IMR-90 (cell line): Measurements from ENCODE around the gene APOA4. TPM values are rescaled to one million over a fixed set of nuclear protein-coding genes. Genes with fewer than 3 reads are reported as not detected.

Experiments used
- ATAC-seq: fragments of 200-7000 bp; cut with Tn5 transposase; 2 replicates; pipeline ENCODE4 v1.9.1; 2020; ENCODE audit warnings: low read depth, mild to moderate bottlenecking, moderate library complexity
- BruUV-seq: library from RNA; stranded (reverse); fragments of 400-500 nt; replicated peaks from 2 replicates; lab custom pipeline; 2021; lab: Mats Ljungman, UMichigan
- CTCF ChIA-PET: fragments of 300-600 bp; formaldehyde crosslinking; extraction: SDS; loops from one replicate; lab custom pipeline; 2021; ENCODE audit warnings: antibody characterized with exemption; lab: Yijun Ruan, JAX
- POLR2A ChIA-PET: fragments of 300-600 bp; sonication (Branson Sonifier 250); formaldehyde crosslinking; loops from one replicate; lab custom pipeline; 2022; ENCODE audit warnings: antibody characterized with exemption; ENCODE audit not compliant: unreplicated experiment; lab: Charles Lee
- DNase-seq: peaks from one replicate; pipeline ENCODE4 v3.0.0; 2013
- H2AFZ ChIP-seq: replicated peaks from 2 replicates; pipeline ENCODE3; 2013; ENCODE audit warnings: low read length, mild to moderate bottlenecking; ENCODE audit not compliant: poor library complexity
- H2AK5ac ChIP-seq: 2 replicates; pipeline ENCODE4 v1.6.1; 2013; ENCODE audit warnings: low read depth, low read length, inconsistent platforms
- H2AK9ac ChIP-seq: replicated peaks from 2 replicates; pipeline ENCODE3; 2013; ENCODE audit warnings: mild to moderate bottlenecking, low read depth, low read length, moderate library complexity; ENCODE audit not compliant: poor library complexity
- H2BK120ac ChIP-seq: 2 replicates; pipeline ENCODE4 v1.6.1; 2013; ENCODE audit warnings: low read depth, low read length, inconsistent platforms
- H2BK15ac ChIP-seq: 3 replicates; pipeline ENCODE4 v1.6.1; 2013; ENCODE audit warnings: low read depth, low read length, inconsistent platforms
- H2BK20ac ChIP-seq: 2 replicates; pipeline ENCODE4 v1.6.1; 2013; ENCODE audit warnings: low read depth, mild to moderate bottlenecking, inconsistent platforms, low read length, moderate library complexity
- H2BK5ac ChIP-seq: 2 replicates; pipeline ENCODE4 v1.6.1; 2013; ENCODE audit warnings: mild to moderate bottlenecking, low read depth, low read length, inconsistent platforms; ENCODE audit not compliant: poor library complexity, severe bottlenecking
- H3K14ac ChIP-seq: replicated peaks from 2 replicates; pipeline ENCODE4 v1.6.1; 2013; ENCODE audit warnings: low read depth, low read length, inconsistent platforms
- H3K18ac ChIP-seq: 2 replicates; pipeline ENCODE4 v1.6.1; 2013; ENCODE audit warnings: low read depth, low read length, control low read depth
- H3K23ac ChIP-seq: 2 replicates; pipeline ENCODE4 v1.6.1; 2013; ENCODE audit warnings: low read depth, low read length, inconsistent platforms
- H3K27ac ChIP-seq: 2 replicates; pipeline ENCODE4 v1.5.1; 2013; ENCODE audit warnings: mild to moderate bottlenecking, control low read depth, low read length; ENCODE audit not compliant: insufficient read depth
- H3K27me3 ChIP-seq: 2 replicates; pipeline ENCODE4 v1.6.1; 2013; ENCODE audit warnings: low read length; ENCODE audit not compliant: control insufficient read depth, insufficient read depth
- H3K36me3 ChIP-seq: 2 replicates; pipeline ENCODE4 v1.6.1; 2013; ENCODE audit warnings: low read length, mixed read lengths; ENCODE audit not compliant: control insufficient read depth, insufficient read depth
- H3K4ac ChIP-seq: 2 replicates; pipeline ENCODE4 v1.6.1; 2013; ENCODE audit warnings: low read depth, low read length, inconsistent platforms
- H3K4me1 ChIP-seq: 2 replicates; pipeline ENCODE4 v1.6.1; 2013; ENCODE audit warnings: low read length, mixed read lengths; ENCODE audit not compliant: control insufficient read depth, insufficient read depth
- H3K4me2 ChIP-seq: 2 replicates; pipeline ENCODE4 v1.6.1; 2013; ENCODE audit warnings: low read depth, mild to moderate bottlenecking, control low read depth, low read length, moderate library complexity
- H3K4me3 ChIP-seq: 2 replicates; pipeline ENCODE4 v1.5.1; 2013; ENCODE audit warnings: low read depth, mild to moderate bottlenecking, control low read depth, low read length, moderate library complexity; ENCODE audit not compliant: insufficient read depth
- H3K56ac ChIP-seq: 2 replicates; pipeline ENCODE4 v1.6.1; 2013; ENCODE audit warnings: low read length, inconsistent platforms; ENCODE audit not compliant: insufficient read depth; ENCODE audit errors: extremely low read depth
- H3K79me1 ChIP-seq, 2 experiments: 2 replicates each; pipeline ENCODE4 v1.6.1; 2013; ENCODE audit warnings: low read length in 2 of 2, inconsistent platforms in 1 of 2, low read depth in 1 of 2
- H3K9ac ChIP-seq: 2 replicates; pipeline ENCODE4 v1.6.1; 2013; ENCODE audit warnings: low read depth, low read length, control low read depth
- H3K9me1 ChIP-seq: 2 replicates; pipeline ENCODE4 v1.6.1; 2013; ENCODE audit warnings: low read length, inconsistent platforms; ENCODE audit not compliant: insufficient read depth
- H3K9me3 ChIP-seq: 2 replicates; pipeline ENCODE4 v1.6.1; 2013; ENCODE audit warnings: low read length; ENCODE audit not compliant: control insufficient read depth, insufficient read depth
- H4K20me1 ChIP-seq: 2 replicates; pipeline ENCODE4 v1.6.1; 2013; ENCODE audit warnings: low read length, inconsistent platforms; ENCODE audit not compliant: insufficient read depth
- H4K5ac ChIP-seq: 2 replicates; pipeline ENCODE4 v1.6.1; 2013; ENCODE audit warnings: mild to moderate bottlenecking, low read depth, low read length, control low read depth
- H4K8ac ChIP-seq, 2 experiments: 2 replicates each; pipeline ENCODE4 v1.6.1; 2013; ENCODE audit warnings: low read depth in 2 of 2, low read length in 2 of 2, control low read depth in 1 of 2, inconsistent platforms in 1 of 2
- H4K91ac ChIP-seq: 2 replicates; pipeline ENCODE4 v1.6.1; 2013; ENCODE audit warnings: low read depth, low read length, inconsistent platforms; ENCODE audit not compliant: insufficient read depth
- BHLHE40 ChIP-seq: fragments of 150-350 bp; IDR thresholded peaks from 2 replicates; pipeline ENCODE4 v1.6.1; 2016; ENCODE audit warnings: mild to moderate bottlenecking, low read depth, low read length
- MAZ ChIP-seq: IDR thresholded peaks from 2 replicates; pipeline ENCODE4 v1.6.1; 2012; ENCODE audit warnings: low read depth, mild to moderate bottlenecking, low read length, improper control_type of control experiment, moderate library complexity, borderline replicate concordance
- RCOR1 ChIP-seq: IDR thresholded peaks from 2 replicates; pipeline ENCODE4 v1.6.1; 2012; ENCODE audit warnings: mild to moderate bottlenecking, low read length, improper control_type of control experiment; ENCODE audit not compliant: insufficient replicate concordance
- WGBS, 2 experiments: methylation state at CpG; one replicate each; pipeline versions ENCODE4 v1.1.5 to v1.1.7; 2013; ENCODE audit warnings: missing lambda C conversion rate in 2 of 2; ENCODE audit not compliant: insufficient read length in 1 of 2; ENCODE audit errors: extremely low coverage in 2 of 2; 5-methylcytosine and 5-hydroxymethylcytosine counted together
- dilution Hi-C: fragments of 300-500 bp; cut with HindIII; formaldehyde crosslinking; loops from one replicate; pipeline ENCODE4 v1.14.3; 2018; ENCODE audit warnings: low sequenced_read_pairs; ENCODE audit not compliant: unreplicated experiment
- in situ Hi-C: fragments of 300-500 bp; cut with MboI; formaldehyde crosslinking; loops from 3 replicates; pipeline ENCODE4 v1.14.3; 2019; ENCODE audit warnings: low sequenced_read_pairs, inconsistent platforms, mixed read lengths
- intact Hi-C: fragments of 100-400 bp; cut with micrococcal nuclease; formaldehyde crosslinking; loops from 2 replicates; pipeline ENCODE4 v1.10.0; 2022
- polyA plus RNA-seq, 3 experiments: library from polyadenylated mRNA; depleted of rRNA; stranded (reverse); fragments of >200 nt; gene quantifications; 2 replicates each; pipeline ENCODE4 v1.2.3, GENCODE V29; 2012; ENCODE audit warnings: low replicate concordance in 1 of 3
- total RNA-seq: library from RNA; depleted of rRNA; stranded (reverse); fragments of >200 nt; gene quantifications from 2 replicates; pipeline ENCODE4 v1.2.3, GENCODE V29; 2012

APOA4 gene
- total and polyA plus RNA-seq, 2 of the 4 experiments (the other 2 are of a cell fraction), result not detected

DNA sequence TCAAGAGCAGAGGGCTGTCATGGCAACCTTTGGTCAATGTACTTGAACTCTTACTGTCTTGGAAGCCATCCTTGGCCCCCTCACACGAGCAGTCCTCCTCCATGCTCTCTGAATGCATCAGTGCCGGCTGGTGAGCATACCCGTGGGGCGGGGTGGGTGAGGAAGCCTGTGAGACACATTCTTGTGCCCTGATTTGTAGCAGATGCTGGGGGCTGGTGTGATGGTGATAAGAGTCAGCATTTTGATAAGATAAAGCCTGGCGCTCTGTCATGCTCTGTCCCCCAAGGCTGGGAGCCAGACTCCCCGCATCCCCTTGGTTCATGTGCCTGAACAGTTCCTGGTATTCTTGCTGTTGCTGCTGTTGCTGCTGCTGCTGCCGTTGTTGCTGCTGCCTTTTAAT, 34.8 kb upstream of the APOA4 start:
- TF ChIP-seq MAZ, result no peak
- TF ChIP-seq BHLHE40, result no peak
- TF ChIP-seq RCOR1, result no peak
- no TSS peak for BruUV-seq
- no peak for ATAC-seq
- H3K9ac ChIP-seq, result no peak overlapping the region
- no peak overlapping the region for H4K91ac ChIP-seq
- no peak overlapping the region for H4K8ac ChIP-seq
- H3K9me1 ChIP-seq, result peaks cover 24% of the 10 kb centered on the region
- H2BK5ac ChIP-seq, result no peak overlapping the region
- DNase-seq, result no peak
- peaks cover 0 to 14% of the 10 kb centered on the region in 2 experiments; a peak in 2 of 4 replicates for H3K79me1 ChIP-seq
- H3K4me2 ChIP-seq, result no peak overlapping the region
- no peak overlapping the region for H2BK120ac ChIP-seq
- H2AK5ac ChIP-seq, result peak overlapping the region; percentile 27; the same call in 1 of the 2 replicates
- POLR2A ChIA-PET, result no interaction called here
- dilution Hi-C loops, result no loop called here
- peak overlapping the region; percentile 27; the same call in 1 of the 2 replicates for H4K5ac ChIP-seq
- no peak overlapping the region for H3K18ac ChIP-seq
- H2BK15ac ChIP-seq, result no peak overlapping the region
- intact Hi-C loops, result loop anchor here (10.0 kb wide), 1 partner anchor 367 kb away; no protein-coding TSS in a partner anchor
- H3K14ac ChIP-seq, result no peak overlapping the region
- H3K9me3 ChIP-seq, result no peaks in the 10 kb centered on the region
- H2BK20ac ChIP-seq, result no peak overlapping the region
- CTCF ChIA-PET, result interaction anchor here (1.1 kb wide), 1 partner anchor 22 kb away, joined by 4 read pairs; no protein-coding TSS in a partner anchor
- no peak overlapping the region for H3K56ac ChIP-seq
- no peak overlapping the region for H2AK9ac ChIP-seq
- no peak overlapping the region for H3K23ac ChIP-seq
- no peaks in the 10 kb centered on the region for H3K27me3 ChIP-seq
- peak overlapping the region; percentile 31; the same call in 1 of the 2 replicates for H3K4ac ChIP-seq
- peaks cover 21% of the 10 kb centered on the region for H3K4me1 ChIP-seq
- no peak overlapping the region for H3K27ac ChIP-seq
- peaks cover 12% of the 10 kb centered on the region for H4K20me1 ChIP-seq
- no peak overlapping the region for H2AFZ ChIP-seq
- peaks cover 30% of the 10 kb centered on the region for H3K36me3 ChIP-seq
- no peak overlapping the region for H3K4me3 ChIP-seq
- in situ Hi-C loops, result no loop called here
- WGBS, 2 experiments, result 77% methylated on average over 3 of the region's 7 CpGs; no CpG with 5 or more reads in 1 of the 2 experiments
